ENCODE data around the gene WNT5A. TPM values are rescaled to one million over a fixed set of nuclear protein-coding genes. Genes with fewer than 3 reads are reported as not detected.

WNT5A gene
- polyA plus RNA-seq, 2 of the 4 experiments (the other 2 are of a cell fraction), result 0.10 to 1.1 TPM

DNA sequence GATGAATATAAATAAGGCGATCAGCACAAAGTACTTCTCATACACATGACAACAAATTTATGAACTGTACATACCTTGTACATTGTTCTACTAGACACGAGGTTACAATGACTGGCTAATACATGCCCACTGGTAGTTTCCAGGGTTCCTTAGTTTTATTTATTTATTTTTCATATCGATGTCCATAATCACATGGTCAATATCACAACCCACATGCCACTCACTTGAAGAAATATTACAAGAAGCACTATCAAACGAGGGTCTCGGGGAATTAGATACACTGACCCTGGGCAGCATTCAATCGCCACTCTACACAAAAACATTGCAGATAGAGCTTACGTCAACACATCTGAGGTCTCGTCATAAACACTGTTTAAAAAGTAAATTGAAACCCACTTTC lies 21.2 kb upstream of the WNT5A start:
- Histone ChIP-seq H3K4me2 (no peak overlapping the region), H3K4me3 (no peak overlapping the region), H3K9me3 (no peaks in the 10 kb centered on the region), H3K4me1 (no peaks in the 10 kb centered on the region), H3K27ac (no peak overlapping the region)
- WGBS (ENCODE audit: missing lambda C conversion rate), result 37% methylated on average over 8 of the region's 8 CpGs
- DNase-seq (ENCODE audit: low read depth in 1 of 2, low spot score in 1 of 2), result no peak
- ChIA-PET CTCF (no interaction called here), POLR2A (no interaction called here)
- ATAC-seq, result no peak
- TF ChIP-seq BHLHE40 (IDR thresholded peaks at IDR 0.05; ENCODE audit: low read depth, low read length) (no peak), ZFP36 (IDR thresholded peaks at IDR 0.05; ENCODE audit: borderline replicate concordance, partially characterized antibody) (no peak), PHF8 (IDR thresholded peaks at IDR 0.05; ENCODE audit: borderline replicate concordance, low read depth) (no peak), FOSB (CRISPR knock-in tag; IDR thresholded peaks at IDR 0.05) (no peak), RCOR1 (IDR thresholded peaks at IDR 0.05; ENCODE audit: low read depth, low read length) (no peak), ZNF302 (CRISPR knock-in tag; IDR thresholded peaks at IDR 0.05) (no peak), PBX3 (IDR thresholded peaks at IDR 0.05) (no peak), NR3C1 (IDR thresholded peaks at IDR 0.05) (no peak), EHMT2 (IDR thresholded peaks at IDR 0.05; ENCODE audit: low read depth) (no peak), CBX8 (IDR thresholded peaks at IDR 0.05) (no peak), MAZ (IDR thresholded peaks at IDR 0.05; ENCODE audit: borderline replicate concordance, low read depth, low read length) (no peak), SMC3 (IDR thresholded peaks at IDR 0.05) (no peak), MAFK (IDR thresholded peaks at IDR 0.05; ENCODE audit: partially characterized antibody) (no peak)
- TF ChIP-seq, protein P1, sequence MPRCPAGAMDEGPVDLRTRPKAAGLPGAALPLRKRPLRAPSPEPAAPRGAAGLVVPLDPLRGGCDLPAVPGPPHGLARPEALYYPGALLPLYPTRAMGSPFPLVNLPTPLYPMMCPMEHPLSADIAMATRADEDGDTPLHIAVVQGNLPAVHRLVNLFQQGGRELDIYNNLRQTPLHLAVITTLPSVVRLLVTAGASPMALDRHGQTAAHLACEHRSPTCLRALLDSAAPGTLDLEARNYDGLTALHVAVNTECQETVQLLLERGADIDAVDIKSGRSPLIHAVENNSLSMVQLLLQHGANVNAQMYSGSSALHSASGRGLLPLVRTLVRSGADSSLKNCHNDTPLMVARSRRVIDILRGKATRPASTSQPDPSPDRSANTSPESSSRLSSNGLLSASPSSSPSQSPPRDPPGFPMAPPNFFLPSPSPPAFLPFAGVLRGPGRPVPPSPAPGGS (IDR thresholded peaks at IDR 0.05), result no peak
- FAIRE-seq, result no peak

DNA sequence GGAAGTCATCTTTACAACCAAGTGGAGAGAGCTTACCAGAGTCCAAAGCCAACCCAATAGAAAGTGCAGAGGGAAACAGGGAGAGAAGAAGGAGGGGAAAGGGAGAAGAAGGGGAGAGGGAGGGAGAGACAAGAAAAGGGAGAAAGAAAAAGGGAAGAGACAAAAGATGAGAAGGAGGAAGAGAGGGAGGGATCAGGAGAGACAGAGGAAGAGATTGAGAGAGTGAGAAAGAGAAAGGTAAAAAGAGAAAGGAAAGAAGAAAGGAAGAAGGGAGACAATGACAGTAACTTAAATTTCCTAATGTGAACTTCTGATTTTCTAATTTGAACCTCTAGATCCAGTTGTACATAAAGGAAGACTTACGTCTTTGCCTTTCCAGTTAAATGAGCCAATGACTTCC lies 20.7 kb upstream of the WNT5A start:
- POLR2A ChIA-PET, result no interaction called here
- WGBS (ENCODE audit: missing lambda C conversion rate), result 71% methylated on average over 1 of the region's 1 CpG
- FAIRE-seq, result no peak
- no peak for DNase-seq (ENCODE audit: low read depth in 1 of 2, low spot score in 1 of 2)
- Histone ChIP-seq H3K4me2 (no peak overlapping the region), H3K4me3 (no peak overlapping the region), H3K9me3 (no peaks in the 10 kb centered on the region), H3K4me1 (no peaks in the 10 kb centered on the region), H3K27ac (no peak overlapping the region)
- CTCF ChIA-PET, result no interaction called here
- ATAC-seq, result no peak
- TF ChIP-seq NR3C1 (IDR thresholded peaks at IDR 0.05) (no peak), RAD21 (conservative IDR thresholded peaks at IDR 0.05 in 1 of 2, IDR thresholded peaks at IDR 0.05 in 1 of 2) (no peak), RFX5 (IDR thresholded peaks at IDR 0.05) (no peak), HDAC2 (IDR thresholded peaks at IDR 0.05) (no peak)

DNA sequence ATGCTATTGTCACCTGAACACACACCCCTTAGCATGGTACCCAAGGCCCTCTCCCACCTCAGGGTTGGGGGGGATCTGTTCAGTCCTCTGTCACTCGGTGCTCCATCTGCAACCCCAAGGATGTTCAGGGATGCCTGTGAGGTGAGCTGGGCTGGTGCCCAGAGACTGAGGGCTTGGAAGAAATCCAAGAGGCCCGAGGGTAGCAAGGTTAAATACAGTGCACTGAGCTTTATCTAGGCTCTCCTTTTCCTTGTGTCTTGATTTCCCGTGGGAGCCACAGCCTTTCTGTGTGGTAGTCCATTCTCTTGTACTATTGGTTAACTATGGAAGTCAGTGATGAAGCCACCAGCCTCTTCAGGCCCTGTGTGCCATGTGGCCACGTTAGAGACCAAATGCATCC lies 18.7 kb upstream of the WNT5A start:
- WGBS (ENCODE audit: missing lambda C conversion rate), result 0% methylated on average over 2 of the region's 4 CpGs
- Histone ChIP-seq H3K4me3 (no peak overlapping the region), H3K4me1 (no peaks in the 10 kb centered on the region), H3K4me2 (no peak overlapping the region), H3K27ac (no peak overlapping the region), H3K9me3 (no peaks in the 10 kb centered on the region)
- TF ChIP-seq MYC (IDR thresholded peaks at IDR 0.05; ENCODE audit: borderline replicate concordance, low read length) (no peak), FOXS1 (CRISPR knock-in tag; IDR thresholded peaks at IDR 0.05) (no peak), SREBF2 (IDR thresholded peaks at IDR 0.05) (no peak), HES2 (IDR thresholded peaks at IDR 0.05) (no peak), ZSCAN20 (CRISPR knock-in tag; IDR thresholded peaks at IDR 0.05) (no peak), MAX (IDR thresholded peaks at IDR 0.05) (no peak), RAD21 (conservative IDR thresholded peaks at IDR 0.05 in 1 of 2, IDR thresholded peaks at IDR 0.05 in 1 of 2) (no peak), KDM5A (IDR thresholded peaks at IDR 0.05) (no peak), POLR2A (IDR thresholded peaks at IDR 0.05; ENCODE audit: low read length) (no peak), BHLHE40 (IDR thresholded peaks at IDR 0.05; ENCODE audit: low read depth, low read length) (no peak), MAZ (IDR thresholded peaks at IDR 0.05; ENCODE audit: borderline replicate concordance, low read depth, low read length) (no peak), HOXA7 (CRISPR knock-in tag; IDR thresholded peaks at IDR 0.05) (no peak), CHD2 (IDR thresholded peaks at IDR 0.05; ENCODE audit: low read length, partially characterized antibody) (no peak)
- TF ChIP-seq, protein P2, sequence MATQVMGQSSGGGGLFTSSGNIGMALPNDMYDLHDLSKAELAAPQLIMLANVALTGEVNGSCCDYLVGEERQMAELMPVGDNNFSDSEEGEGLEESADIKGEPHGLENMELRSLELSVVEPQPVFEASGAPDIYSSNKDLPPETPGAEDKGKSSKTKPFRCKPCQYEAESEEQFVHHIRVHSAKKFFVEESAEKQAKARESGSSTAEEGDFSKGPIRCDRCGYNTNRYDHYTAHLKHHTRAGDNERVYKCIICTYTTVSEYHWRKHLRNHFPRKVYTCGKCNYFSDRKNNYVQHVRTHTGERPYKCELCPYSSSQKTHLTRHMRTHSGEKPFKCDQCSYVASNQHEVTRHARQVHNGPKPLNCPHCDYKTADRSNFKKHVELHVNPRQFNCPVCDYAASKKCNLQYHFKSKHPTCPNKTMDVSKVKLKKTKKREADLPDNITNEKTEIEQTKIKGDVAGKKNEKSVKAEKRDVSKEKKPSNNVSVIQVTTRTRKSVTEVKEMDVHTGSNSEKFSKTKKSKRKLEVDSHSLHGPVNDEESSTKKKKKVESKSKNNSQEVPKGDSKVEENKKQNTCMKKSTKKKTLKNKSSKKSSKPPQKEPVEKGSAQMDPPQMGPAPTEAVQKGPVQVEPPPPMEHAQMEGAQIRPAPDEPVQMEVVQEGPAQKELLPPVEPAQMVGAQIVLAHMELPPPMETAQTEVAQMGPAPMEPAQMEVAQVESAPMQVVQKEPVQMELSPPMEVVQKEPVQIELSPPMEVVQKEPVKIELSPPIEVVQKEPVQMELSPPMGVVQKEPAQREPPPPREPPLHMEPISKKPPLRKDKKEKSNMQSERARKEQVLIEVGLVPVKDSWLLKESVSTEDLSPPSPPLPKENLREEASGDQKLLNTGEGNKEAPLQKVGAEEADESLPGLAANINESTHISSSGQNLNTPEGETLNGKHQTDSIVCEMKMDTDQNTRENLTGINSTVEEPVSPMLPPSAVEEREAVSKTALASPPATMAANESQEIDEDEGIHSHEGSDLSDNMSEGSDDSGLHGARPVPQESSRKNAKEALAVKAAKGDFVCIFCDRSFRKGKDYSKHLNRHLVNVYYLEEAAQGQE (IDR thresholded peaks at IDR 0.05), result no peak
- TF ChIP-seq, protein P3, sequence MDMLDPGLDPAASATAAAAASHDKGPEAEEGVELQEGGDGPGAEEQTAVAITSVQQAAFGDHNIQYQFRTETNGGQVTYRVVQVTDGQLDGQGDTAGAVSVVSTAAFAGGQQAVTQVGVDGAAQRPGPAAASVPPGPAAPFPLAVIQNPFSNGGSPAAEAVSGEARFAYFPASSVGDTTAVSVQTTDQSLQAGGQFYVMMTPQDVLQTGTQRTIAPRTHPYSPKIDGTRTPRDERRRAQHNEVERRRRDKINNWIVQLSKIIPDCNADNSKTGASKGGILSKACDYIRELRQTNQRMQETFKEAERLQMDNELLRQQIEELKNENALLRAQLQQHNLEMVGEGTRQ (IDR thresholded peaks at IDR 0.05), result no peak
- ChIA-PET CTCF (interaction anchor here (0.6 kb wide), 1 partner anchor 750 kb away, joined by 4 read pairs; no protein-coding TSS in a partner anchor), POLR2A (no interaction called here)
- no peak for ATAC-seq
- no peak for DNase-seq (ENCODE audit: low read depth in 1 of 2, low spot score in 1 of 2)
- no peak for FAIRE-seq
